T-helper 9 cell (primary cell): ENCODE results near the gene TRDMT1.

ENCODE experiments used
- DNase-seq: peaks from one replicate; pipeline ENCODE4 v3.0.0-alpha.2; 2020

Gene TRDMT1

GRCh38 chr10:17171141-17171641, 30.3 kb downstream of the TRDMT1 start:
- no peak for DNase-seq

DNA sequence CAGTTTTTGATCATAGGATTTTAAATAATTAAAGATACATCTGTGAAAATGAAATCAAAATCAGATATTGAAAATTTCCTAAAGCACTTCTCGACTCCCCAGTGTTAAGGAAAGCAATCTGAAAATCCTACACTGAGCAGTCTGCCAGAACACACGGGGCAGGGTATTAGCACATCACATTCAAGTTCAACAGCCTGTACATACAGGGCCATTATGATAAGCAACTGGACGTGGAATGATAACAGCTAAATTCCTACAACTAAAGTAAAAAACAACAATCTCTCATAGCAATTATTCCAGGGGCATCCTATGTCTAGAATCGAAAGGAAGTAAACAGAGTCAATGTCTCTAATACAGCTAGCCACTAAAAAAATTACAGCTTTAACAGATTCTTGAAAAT, 31.7 kb downstream of the TRDMT1 start:
- no peak for DNase-seq

GRCh38 chr10:17166699-17167098, 34.8 kb downstream of the TRDMT1 start:
- DNase-seq: no peak

DNA sequence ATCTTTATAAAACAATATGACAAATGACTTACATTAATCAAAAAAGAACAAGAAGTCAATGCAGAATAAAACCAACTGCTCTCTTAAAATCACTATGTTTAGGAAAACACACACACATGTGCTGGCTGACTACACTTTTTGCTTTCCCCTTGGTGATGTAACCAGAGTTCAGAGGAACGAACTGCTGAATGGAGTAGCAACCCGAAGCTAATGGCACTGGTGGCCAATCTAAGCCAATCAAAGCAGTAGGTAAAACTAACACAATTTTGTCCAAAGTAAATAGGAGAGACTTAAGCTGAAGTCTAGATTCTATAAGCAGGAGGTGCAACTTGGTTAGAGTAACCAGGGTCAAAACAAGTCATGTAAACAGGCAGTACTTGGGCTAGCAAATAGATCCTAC, 38.6 kb downstream of the TRDMT1 start:
- DNase-seq: no peak

GRCh38 chr10:17161775-17162174, 39.7 kb downstream of the TRDMT1 start:
- no peak for DNase-seq

DNA sequence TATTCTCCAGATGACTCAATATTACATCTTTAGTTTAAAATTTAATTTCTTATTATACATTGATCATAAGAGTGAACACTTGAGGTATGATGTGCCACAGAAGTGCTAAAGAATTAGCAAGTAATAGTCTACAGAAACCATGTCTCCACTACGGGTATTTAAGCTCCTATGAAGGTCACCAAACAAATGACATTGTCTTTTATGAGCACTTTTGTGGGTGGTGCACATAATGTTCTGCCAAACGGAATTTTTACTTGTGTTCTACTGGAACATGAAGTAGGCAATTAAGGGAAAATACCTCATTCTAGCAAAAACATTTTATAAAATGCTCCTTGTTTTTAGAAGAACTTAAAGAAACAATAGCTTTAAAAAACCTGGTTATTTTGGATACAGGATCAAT, 44.4 kb downstream of the TRDMT1 start:
- no peak for DNase-seq

DNA sequence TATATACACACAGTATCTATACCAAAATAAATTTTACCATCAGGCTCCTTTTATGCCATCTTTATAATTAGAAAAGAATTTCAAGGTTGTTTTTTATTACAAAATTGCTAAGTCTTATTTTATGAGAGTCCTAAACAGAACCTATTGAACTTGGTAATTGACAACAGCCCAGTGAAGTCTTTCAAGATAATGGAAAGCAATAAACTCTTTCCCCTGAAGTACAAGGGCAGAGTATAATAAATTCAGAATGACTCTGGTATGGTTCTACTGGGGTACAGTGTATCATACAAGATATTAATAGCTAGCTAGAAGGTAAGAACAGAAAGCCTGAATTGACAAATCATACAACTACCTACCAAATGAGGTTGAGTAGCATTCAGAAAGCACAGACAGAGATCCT, 45.6 kb downstream of the TRDMT1 start:
- no peak for DNase-seq

- DNase-seq: no peak
Observed at GRCh38 chr10:17154116-17154515, 47.4 kb downstream of the TRDMT1 start.

DNA sequence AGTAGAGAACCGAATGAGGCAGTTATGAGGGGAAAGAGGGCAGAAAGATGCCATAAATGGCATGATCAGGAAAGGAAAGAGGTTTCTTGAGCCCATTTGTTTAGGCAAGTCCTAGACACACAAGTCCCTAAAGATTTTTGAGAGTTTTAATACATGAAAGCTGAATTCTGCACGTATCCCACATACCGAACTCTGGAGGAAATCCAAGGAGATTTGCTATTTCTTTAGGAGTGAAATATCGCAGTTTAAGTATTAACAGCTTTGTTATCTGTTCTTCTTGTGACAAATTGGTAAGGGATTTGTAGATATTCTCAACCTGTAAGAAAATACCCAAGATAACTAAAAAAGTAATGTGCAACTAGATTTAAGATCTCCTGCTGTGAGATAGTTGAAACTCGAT, 48.2 kb downstream of the TRDMT1 start:
- no peak for DNase-seq

- no peak for DNase-seq
Observed at GRCh38 chr10:17151716-17152115, 49.8 kb downstream of the TRDMT1 start.

DNA sequence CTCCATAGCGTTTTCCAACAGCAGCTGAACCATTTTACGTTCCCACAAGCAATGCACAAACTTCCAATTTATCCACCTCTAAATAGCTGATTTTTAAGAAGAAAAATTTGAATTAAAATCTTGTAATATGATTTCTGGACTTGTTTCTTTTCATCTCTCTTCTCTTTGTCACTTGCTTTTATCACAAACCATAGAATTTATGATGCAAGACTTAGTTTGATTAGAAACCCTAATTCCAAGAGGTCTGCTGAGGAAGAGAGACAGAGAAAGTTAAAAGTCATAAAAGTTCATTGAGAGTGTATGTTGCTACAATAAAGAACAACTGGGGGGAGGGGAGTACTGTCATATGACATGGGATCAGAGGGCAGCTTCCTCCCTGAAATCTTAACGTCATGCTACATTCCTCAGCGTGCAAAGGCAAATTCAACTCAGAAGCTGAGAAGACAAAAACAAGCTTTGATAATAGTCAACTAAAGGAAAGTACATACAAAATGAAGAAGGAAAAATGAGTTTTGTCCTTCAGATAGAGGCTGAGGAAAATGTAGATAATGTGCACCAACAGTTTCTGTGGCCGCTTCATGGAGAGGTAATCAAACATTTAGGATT, 53.5 kb downstream of the TRDMT1 start:
- no peak for DNase-seq

GRCh38 chr10:17146892-17147291, 54.6 kb downstream of the TRDMT1 start:
- DNase-seq: no peak

DNA sequence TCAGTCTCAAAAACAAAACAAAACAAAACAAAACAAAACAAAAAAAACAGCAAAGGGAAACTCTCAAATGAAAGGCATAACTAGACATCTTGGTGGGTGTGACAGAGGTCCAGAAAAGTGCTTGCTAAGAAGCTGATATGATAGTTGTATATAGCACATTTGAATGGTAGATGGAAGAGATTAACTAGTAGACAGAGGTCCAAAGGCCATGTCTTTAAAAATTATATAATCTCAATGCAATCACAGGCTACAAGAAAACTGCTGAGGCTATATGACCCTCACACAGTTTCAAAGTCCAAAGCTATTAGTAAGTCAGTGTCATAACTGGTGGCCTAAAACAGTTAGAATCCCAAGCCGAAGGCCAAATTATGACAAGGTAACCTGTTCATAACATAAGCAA, 56.2 kb downstream of the TRDMT1 start:
- DNase-seq: no peak

GRCh38 chr10:17144757-17145156, 56.7 kb downstream of the TRDMT1 start:
- DNase-seq: no peak

GRCh38 chr10:17144032-17144431, 57.4 kb downstream of the TRDMT1 start:
- no peak for DNase-seq

GRCh38 chr10:17143055-17143690, 58.3 kb downstream of the TRDMT1 start:
- no peak for DNase-seq

DNA sequence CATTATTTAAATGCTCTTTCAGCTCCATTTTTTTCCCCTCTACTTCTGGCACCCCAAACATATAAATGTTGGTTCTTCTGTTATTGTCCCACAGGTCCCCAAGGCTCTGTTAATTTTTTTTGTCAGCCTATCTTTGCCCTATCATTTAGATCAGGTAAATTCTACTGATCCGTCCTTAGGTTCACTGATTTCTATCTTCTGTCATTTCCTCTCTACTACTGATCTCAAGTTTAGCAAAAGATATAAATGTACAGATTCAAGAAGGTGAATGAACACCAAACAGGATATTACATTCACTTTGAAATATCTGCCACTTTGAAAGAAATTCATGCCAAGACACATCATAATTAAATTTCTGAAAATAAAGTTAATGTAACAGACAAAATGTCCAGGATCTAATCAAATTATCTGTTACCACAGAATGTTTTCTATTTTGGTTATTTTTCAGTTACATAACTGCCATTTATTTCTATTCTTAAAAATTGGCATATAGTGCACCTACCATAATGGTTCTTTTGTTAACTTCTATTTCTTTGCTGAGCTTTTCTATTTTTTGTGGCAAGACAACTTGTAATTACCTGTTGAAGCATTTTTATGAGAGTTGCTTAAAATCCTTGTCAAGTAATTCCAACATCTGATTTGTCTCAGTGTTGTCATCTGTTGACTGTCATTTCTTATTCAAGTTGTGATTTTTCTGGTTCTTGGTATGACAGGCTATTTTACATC, 59.8 kb downstream of the TRDMT1 start:
- DNase-seq: no peak

DNA sequence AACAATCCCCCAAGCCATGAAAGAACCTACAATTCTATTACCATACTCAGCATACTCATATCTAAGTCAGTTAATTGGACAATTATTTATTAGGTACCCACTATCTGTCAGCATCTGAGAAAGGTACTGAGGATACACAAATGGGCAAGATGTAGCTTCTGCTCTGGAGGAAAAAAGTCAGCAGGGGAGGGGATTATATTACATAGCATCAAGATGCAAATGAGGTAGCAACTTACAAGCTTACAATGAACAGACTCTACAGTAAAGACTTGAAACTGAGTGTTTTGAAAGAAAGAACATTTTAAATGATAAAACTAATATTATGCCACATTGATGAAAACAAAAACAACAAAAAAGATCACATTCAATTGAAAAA, 61.1 kb downstream of the TRDMT1 start:
- no peak for DNase-seq

GRCh38 chr10:17138460-17139042, 62.9 kb downstream of the TRDMT1 start:
- no peak for DNase-seq

DNA sequence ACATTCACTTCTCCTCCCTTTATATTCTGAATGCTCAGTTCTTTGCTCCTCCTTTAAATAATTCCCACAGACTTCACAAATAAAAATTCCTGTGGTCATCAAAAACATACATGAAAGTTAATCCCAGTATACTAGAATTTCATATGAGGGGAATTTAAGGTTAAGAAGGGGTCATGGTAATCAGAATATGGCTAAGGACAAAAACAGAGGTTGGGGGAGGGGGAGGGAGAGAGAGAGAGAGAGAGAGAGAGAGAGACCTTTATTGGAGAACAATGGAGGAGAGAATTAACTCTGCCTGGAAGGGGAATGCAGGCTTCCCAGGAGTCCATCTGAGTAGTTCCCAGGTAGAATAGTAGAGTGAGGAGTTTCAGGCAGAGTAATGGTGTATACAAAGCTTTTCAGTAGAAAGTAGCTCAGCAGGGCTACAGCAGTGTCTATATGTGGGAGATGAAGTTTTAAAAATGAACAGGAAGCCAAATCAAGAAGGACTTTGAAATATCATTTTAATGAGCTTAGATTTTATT, 66.7 kb downstream of the TRDMT1 start:
- no peak for DNase-seq

DNA sequence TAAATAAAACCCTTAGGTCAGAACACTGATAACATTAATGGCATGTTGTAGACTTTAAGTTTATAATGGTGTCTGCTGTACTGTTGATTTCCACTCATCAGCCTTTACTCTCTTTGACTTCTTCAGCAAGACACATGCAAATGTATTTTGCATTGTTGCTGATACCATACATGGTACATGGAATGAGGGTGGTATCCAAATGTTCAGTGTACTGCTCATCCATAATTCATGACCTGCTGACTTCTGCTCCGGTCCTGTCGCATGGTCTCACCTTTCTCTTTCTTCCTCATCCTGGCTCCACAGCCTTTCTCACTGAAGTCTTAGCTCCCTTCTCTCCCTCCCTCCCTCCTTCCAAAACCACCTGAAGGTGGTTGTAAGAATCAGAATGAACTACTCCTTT, 67.2 kb downstream of the TRDMT1 start:
- no peak for DNase-seq

DNA sequence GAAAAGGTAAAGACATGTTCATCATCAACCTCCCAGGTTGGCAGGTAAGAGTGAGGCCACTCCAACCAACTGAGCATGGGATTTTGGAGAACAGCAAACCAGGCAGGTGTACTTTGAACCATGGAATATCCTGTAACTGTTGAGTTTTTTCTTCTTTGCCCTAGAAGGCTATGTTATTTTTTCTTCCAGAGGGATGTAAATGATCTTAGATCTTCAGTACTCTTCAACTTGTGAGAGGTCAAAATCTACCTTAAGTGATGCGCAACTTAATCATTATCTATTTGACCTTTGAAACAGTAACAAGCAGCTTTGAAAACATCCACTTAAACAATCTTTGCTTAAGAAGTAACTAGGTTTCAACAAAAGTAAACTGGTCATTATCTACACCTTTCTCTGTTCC, 71.7 kb downstream of the TRDMT1 start, which contains the start of gene CUBN:
TSS of gene CUBN (minus strand) at position 71 of the 400 bp plus-strand sequence. CDS start at position 25, 46 bp downstream.
- DNase-seq: no peak

DNA sequence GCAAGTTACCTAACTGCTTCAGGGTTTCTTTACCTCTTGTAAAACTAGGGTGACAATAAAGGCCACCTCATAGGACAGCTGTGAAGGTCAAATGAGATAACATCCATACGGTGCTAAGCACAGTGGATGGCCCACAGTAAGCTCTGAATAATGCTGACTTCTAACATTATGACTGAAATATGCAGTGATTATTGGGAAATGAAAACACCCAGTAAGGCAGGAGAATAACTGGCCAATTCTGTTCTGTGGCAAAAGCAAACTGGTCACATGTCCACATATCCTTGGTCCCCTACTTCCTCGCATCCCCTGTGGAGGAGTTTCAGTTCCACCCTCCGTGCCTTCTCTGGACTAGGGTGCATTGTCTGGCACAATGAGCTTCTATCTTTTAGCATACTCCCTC, 73.2 kb downstream of the TRDMT1 start:
- DNase-seq: no peak
